Measurements from ENCODE around the gene FAM241B.

The FAM241B gene

GRCh38 chr10:69666756-69667155 lies 36.7 kb downstream of the FAM241B start:
- DNase-seq (ENCODE audit: low spot score), result no peak

- DNase-seq (ENCODE audit: low spot score), result no peak
These were observed 38.7 kb downstream of the FAM241B start for GRCh38 chr10:69668721-69669120.

GRCh38 chr10:69669409-69669808 lies 39.4 kb downstream of the FAM241B start:
- no peak for DNase-seq (ENCODE audit: low spot score)

GRCh38 chr10:69673521-69673920 lies 43.5 kb downstream of the FAM241B start:
- DNase-seq (ENCODE audit: low spot score), result no peak

- no peak for DNase-seq (ENCODE audit: low spot score)
These were observed 44.7 kb downstream of the FAM241B start for GRCh38 chr10:69674786-69675185.

- no peak for DNase-seq (ENCODE audit: low spot score)
These were observed 46.3 kb downstream of the FAM241B start for GRCh38 chr10:69676301-69676700.

GRCh38 chr10:69677985-69678654 lies 48.1 kb downstream of the FAM241B start:
- DNase-seq (ENCODE audit: low spot score), result no peak

- no peak for DNase-seq (ENCODE audit: low spot score)
These were observed 49.7 kb downstream of the FAM241B start for GRCh38 chr10:69679736-69680135.

GRCh38 chr10:69680610-69681009 lies 50.6 kb downstream of the FAM241B start:
- DNase-seq (ENCODE audit: low spot score), result no peak

GRCh38 chr10:69681436-69681835 lies 51.4 kb downstream of the FAM241B start:
- DNase-seq (ENCODE audit: low spot score), result no peak

- DNase-seq (ENCODE audit: low spot score), result no peak
These were observed 53.0 kb downstream of the FAM241B start for GRCh38 chr10:69682955-69683474.

Data from HuH-7.5 (cell line).